AG04450 (cell line): Measurements from ENCODE around the gene MAGI2. TPM values are rescaled to one million over a fixed set of nuclear protein-coding genes. Genes with fewer than 3 reads are reported as not detected.

Source experiments
- CTCF ChIA-PET: fragments of 300-600, 350-600 bp; formaldehyde crosslinking; extraction: SDS; loops from one replicate; lab custom pipeline; 2022; ENCODE audit warnings: antibody characterized with exemption, inconsistent platforms; lab: Charles Lee
- POLR2A ChIA-PET: fragments of 350-600 bp; formaldehyde crosslinking; extraction: SDS; loops from one replicate; lab custom pipeline; 2021; ENCODE audit warnings: antibody characterized with exemption, inconsistent platforms; lab: Yijun Ruan, JAX
- DNase-seq: peaks from one replicate; pipeline ENCODE4 v3.0.0-alpha.2; 2011; ENCODE audit warnings: low read depth, low spot score
- H3K27ac ChIP-seq: one replicate; pipeline ENCODE4 v1.5.1; 2012; ENCODE audit warnings: low read depth, low read length, control low read depth
- H3K27me3 ChIP-seq: one replicate; pipeline ENCODE4 v1.6.0; 2012; ENCODE audit warnings: low read length; ENCODE audit not compliant: control insufficient read depth, insufficient read depth
- H3K4me3 ChIP-seq: 2 replicates; pipeline ENCODE4 v1.5.1; 2011; ENCODE audit warnings: mild to moderate bottlenecking, low read depth, low read length, control low read depth
- H3K9me3 ChIP-seq: 2 replicates; pipeline ENCODE4 v1.5.1; 2012; ENCODE audit warnings: low read length; ENCODE audit not compliant: control insufficient read depth, insufficient read depth
- CTCF ChIP-seq: IDR thresholded peaks from 2 replicates; pipeline ENCODE4 v1.5.1; 2011; ENCODE audit warnings: low read depth, low read length, control low read depth, inconsistent platforms
- polyA plus RNA-seq: library from polyadenylated mRNA; depleted of rRNA; stranded (reverse); fragments of >200 nt; gene quantifications from 2 replicates; pipeline ENCODE4 v1.2.3, GENCODE V29; 2011

Gene MAGI2
- polyA plus RNA-seq, 1 experiment = 2.3 TPM

- CTCF ChIA-PET = interaction anchor here (0.7 kb wide), 1 partner anchor 127 kb away, joined by 3 read pairs; no protein-coding TSS in a partner anchor
These were observed 1277.3 kb downstream of the MAGI2 start for GRCh38 chr7:78176171-78176570.

GRCh38 chr7:78175330-78176100, 1278.0 kb downstream of the MAGI2 start:
- DNase-seq = no peak
- H3K9me3 ChIP-seq = no peaks in the 10 kb centered on the region
- TF ChIP-seq CTCF = no peak
- no peak overlapping the region for H3K4me3 ChIP-seq
- no peak overlapping the region for H3K27ac ChIP-seq
- CTCF ChIA-PET = no interaction called here
- POLR2A ChIA-PET = no interaction called here
- no peaks in the 10 kb centered on the region for H3K27me3 ChIP-seq

More at GRCh38 chr7:78176171-78176570, 1277.3 kb downstream of the MAGI2 start:
- TF ChIP-seq CTCF = no peak
- POLR2A ChIA-PET = no interaction called here
- Histone ChIP-seq H3K27me3 (no peaks in the 10 kb centered on the region), H3K4me3 (no peak overlapping the region), H3K27ac (no peak overlapping the region), H3K9me3 (no peaks in the 10 kb centered on the region)
- no peak for DNase-seq

GRCh38 chr7:78173666-78174065, 1279.8 kb downstream of the MAGI2 start:
- TF ChIP-seq CTCF = no peak
- POLR2A ChIA-PET = no interaction called here
- H3K9me3 ChIP-seq = no peaks in the 10 kb centered on the region
- CTCF ChIA-PET = interaction anchor here (2.0 kb wide), 1 partner anchor 39 kb away, joined by 11 read pairs; no protein-coding TSS in a partner anchor
- no peak overlapping the region for H3K4me3 ChIP-seq
- H3K27me3 ChIP-seq = no peaks in the 10 kb centered on the region
- no peak overlapping the region for H3K27ac ChIP-seq
- DNase-seq = no peak

- Histone ChIP-seq H3K27me3 (no peaks in the 10 kb centered on the region), H3K27ac (no peak overlapping the region), H3K9me3 (no peaks in the 10 kb centered on the region), H3K4me3 (no peak overlapping the region)
- no peak for TF ChIP-seq CTCF
- no peak for DNase-seq
- ChIA-PET POLR2A (no interaction called here), CTCF (interaction anchor here (2.0 kb wide), 1 partner anchor 39 kb away, joined by 11 read pairs; no protein-coding TSS in a partner anchor)
These were observed 1280.4 kb downstream of the MAGI2 start for GRCh38 chr7:78172933-78173591.

GRCh38 chr7:78172267-78172757, 1281.2 kb downstream of the MAGI2 start:
- no peaks in the 10 kb centered on the region for H3K9me3 ChIP-seq
- no peak overlapping the region for H3K4me3 ChIP-seq
- POLR2A ChIA-PET = no interaction called here
- no peak overlapping the region for H3K27ac ChIP-seq
- DNase-seq = no peak
- CTCF ChIA-PET = no interaction called here
- no peak for TF ChIP-seq CTCF
- no peaks in the 10 kb centered on the region for H3K27me3 ChIP-seq
